CD4-positive, alpha-beta T cell treated with Interferon alpha-2 for 1 hour (primary cell): ENCODE results near the gene ERVK3-1.
A peak's percentile ranks its signal among the peaks of the same experiment; 100 is the strongest.

ENCODE experiments used
- DNase-seq, 2 donors: peaks; one replicate each; pipeline ENCODE4 v3.0.0-alpha.2; 2020 to 2022

The ERVK3-1 gene

GRCh38 chr19:58305932-58306323 lies 751 bp downstream of the ERVK3-1 start:
- peak in 1 of 2 donors; percentile 35 for DNase-seq

GRCh38 chr19:58307736-58308135 lies 2.6 kb downstream of the ERVK3-1 start:
- DNase-seq: no peak

GRCh38 chr19:58310685-58311084 lies 5.5 kb downstream of the ERVK3-1 start:
- peak in 1 of 2 donors; percentile 31 for DNase-seq

- DNase-seq: no peak
Measured at GRCh38 chr19:58311345-58311865, 6.2 kb downstream of the ERVK3-1 start.

GRCh38 chr19:58315580-58315979 lies 10.4 kb downstream of the ERVK3-1 start:
- DNase-seq: no peak

- no peak for DNase-seq
Measured at GRCh38 chr19:58317476-58318072, 12.4 kb downstream of the ERVK3-1 start.

GRCh38 chr19:58318297-58318696 lies 13.1 kb downstream of the ERVK3-1 start:
- no peak for DNase-seq

- no peak for DNase-seq
Measured at GRCh38 chr19:58319241-58319640, 14.1 kb downstream of the ERVK3-1 start.

- DNase-seq: no peak
Measured at GRCh38 chr19:58325311-58326022, 20.3 kb downstream of the ERVK3-1 start.

- no peak for DNase-seq
Measured at GRCh38 chr19:58326501-58326913, 21.3 kb downstream of the ERVK3-1 start.

GRCh38 chr19:58326914-58327726 lies 21.9 kb downstream of the ERVK3-1 start, which contains the start of gene ZSCAN22:
Gene ZSCAN22, plus strand, starts transcription at chr19:58326994. Its CDS starts 7,809 bp downstream, at chr19:58334803.
- DNase-seq: peak; percentile 89 to 92

GRCh38 chr19:58328999-58329398 lies 23.8 kb downstream of the ERVK3-1 start:
- DNase-seq: peak in 1 of 2 donors; percentile 15

GRCh38 chr19:58330458-58330857 lies 25.3 kb downstream of the ERVK3-1 start:
- DNase-seq: no peak

GRCh38 chr19:58332697-58333096 lies 27.5 kb downstream of the ERVK3-1 start:
- no peak for DNase-seq

- DNase-seq: no peak
Measured at GRCh38 chr19:58334691-58335249, 29.6 kb downstream of the ERVK3-1 start.

- no peak for DNase-seq
Measured at GRCh38 chr19:58335630-58336029, 30.5 kb downstream of the ERVK3-1 start.

- DNase-seq: no peak
Measured at GRCh38 chr19:58336216-58336615, 31.0 kb downstream of the ERVK3-1 start.

- DNase-seq: no peak
Measured at GRCh38 chr19:58336820-58337219, 31.6 kb downstream of the ERVK3-1 start.

GRCh38 chr19:58338336-58338735 lies 33.2 kb downstream of the ERVK3-1 start:
- DNase-seq: no peak

GRCh38 chr19:58338825-58339558 lies 33.8 kb downstream of the ERVK3-1 start:
- DNase-seq: no peak

GRCh38 chr19:58345558-58345957 lies 40.4 kb downstream of the ERVK3-1 start:
- DNase-seq: no peak
